GM13977 (cell line): ENCODE measurements around the gene PARD3.

Experiments used
- DNase-seq: peaks from one replicate; pipeline ENCODE4 v3.0.0; 2012; ENCODE audit warnings: low spot score
- CTCF ChIP-seq: IDR thresholded peaks from 2 replicates; pipeline ENCODE4 v1.5.1; 2012; ENCODE audit warnings: mild to moderate bottlenecking, control low read depth; ENCODE audit not compliant: insufficient read depth; ENCODE audit errors: extremely low read depth, missing control alignments
- in situ Hi-C: fragments of 300-500 bp; cut with MboI; formaldehyde crosslinking; loops from one replicate; pipeline ENCODE4 v1.12.0; 2022; ENCODE audit warnings: low sequenced_read_pairs, low pct_unique_long_range_greater_than_20kb, mixed read lengths, inconsistent platforms; ENCODE audit not compliant: unreplicated experiment

The PARD3 gene

DNA sequence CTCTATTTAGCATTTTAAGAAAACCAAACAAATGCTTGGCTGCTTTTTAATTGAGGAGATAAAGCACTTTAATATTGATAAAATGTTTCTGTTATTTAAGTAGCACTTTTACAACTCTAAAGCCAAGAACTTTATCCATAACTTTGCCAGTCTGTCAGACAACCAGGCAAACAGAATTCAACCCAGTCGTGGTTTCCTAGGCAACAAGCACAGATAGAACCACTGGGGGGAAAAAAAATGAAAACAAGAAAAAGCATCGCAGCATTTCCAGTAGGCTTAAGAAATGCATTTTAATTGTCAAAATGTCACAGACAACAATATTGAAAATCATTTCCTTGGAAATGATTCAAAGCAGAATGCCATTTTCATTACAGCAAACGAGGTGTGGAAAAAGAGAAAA is 323.4 kb downstream of the PARD3 start:
- no peak for DNase-seq
- no peak for TF ChIP-seq CTCF
- in situ Hi-C loops, result no loop called here

DNA sequence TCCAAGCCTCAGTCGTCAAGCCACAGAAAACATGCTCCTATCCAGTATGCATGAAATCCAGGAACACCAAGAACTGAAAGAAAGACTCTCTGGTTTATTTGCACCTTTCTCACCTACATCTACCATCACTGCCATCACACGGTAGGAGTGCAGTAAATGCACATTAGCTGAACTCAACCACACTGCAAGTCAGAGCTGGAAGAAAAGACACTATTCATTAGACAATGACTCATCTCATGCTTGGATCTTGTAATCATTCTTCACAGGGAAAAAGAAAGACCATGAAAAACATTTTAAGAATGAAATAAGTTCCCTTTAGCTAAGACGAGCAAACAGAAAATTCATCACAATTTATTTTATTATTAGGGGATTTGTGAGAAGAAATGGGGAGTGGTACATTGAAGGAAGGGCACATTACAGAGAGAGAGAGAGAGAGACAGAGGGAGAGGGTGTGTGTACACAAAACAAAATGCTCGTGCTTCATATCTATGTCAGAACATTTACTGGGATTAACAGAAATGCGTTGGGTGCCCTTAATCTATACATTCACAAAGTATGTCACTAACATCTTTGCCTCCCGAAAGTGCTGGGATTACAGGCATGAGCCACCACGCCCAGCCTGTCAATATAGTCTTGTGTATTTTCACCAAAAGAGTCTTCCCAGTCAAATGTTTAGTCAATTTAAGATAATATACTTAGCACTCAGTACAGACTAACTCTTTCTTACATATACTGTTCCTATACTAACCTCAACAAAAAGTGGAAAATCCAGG is 324.9 kb downstream of the PARD3 start:
- in situ Hi-C loops, result no loop called here
- no peak for TF ChIP-seq CTCF
- no peak for DNase-seq

GRCh38 chr10:34489411-34489810 is 325.7 kb downstream of the PARD3 start:
- no peak for TF ChIP-seq CTCF
- DNase-seq, result no peak

GRCh38 chr10:34488476-34489130 is 326.5 kb downstream of the PARD3 start:
- no peak for DNase-seq
- in situ Hi-C loops, result no loop called here
- no peak for TF ChIP-seq CTCF

More at GRCh38 chr10:34489411-34489810, 325.7 kb downstream of the PARD3 start:
- in situ Hi-C loops, result no loop called here

GRCh38 chr10:34486008-34486407 is 329.1 kb downstream of the PARD3 start:
- no peak for DNase-seq
- in situ Hi-C loops, result no loop called here
- TF ChIP-seq CTCF, result no peak

DNA sequence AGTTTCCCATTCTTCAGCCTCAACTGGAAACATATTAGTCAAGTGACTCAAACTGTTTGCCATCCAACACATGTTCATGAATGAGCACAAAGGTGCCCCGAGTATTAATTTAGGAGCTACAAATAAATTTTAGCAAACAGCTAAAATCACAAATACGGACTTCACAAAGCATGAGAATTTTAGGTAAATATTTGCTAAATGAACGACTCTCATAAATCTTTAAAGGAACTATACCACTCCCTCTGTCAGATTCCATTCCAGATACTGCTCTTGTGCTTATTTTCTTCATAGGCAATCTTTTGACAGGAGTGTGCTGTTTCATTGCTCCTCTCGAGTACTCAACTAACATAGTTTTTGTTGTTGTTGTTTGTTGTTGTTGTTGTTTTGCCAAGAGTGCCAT is 330.9 kb downstream of the PARD3 start:
- in situ Hi-C loops, result no loop called here
- TF ChIP-seq CTCF, result no peak
- DNase-seq, result no peak
